MV-4-11 (cell line): ENCODE results near the gene UBE2Z.

Experiments
- DNase-seq: peaks from one replicate; lab custom pipeline; 2025; lab: John Stamatoyannopoulos, UW

The UBE2Z gene

DNA sequence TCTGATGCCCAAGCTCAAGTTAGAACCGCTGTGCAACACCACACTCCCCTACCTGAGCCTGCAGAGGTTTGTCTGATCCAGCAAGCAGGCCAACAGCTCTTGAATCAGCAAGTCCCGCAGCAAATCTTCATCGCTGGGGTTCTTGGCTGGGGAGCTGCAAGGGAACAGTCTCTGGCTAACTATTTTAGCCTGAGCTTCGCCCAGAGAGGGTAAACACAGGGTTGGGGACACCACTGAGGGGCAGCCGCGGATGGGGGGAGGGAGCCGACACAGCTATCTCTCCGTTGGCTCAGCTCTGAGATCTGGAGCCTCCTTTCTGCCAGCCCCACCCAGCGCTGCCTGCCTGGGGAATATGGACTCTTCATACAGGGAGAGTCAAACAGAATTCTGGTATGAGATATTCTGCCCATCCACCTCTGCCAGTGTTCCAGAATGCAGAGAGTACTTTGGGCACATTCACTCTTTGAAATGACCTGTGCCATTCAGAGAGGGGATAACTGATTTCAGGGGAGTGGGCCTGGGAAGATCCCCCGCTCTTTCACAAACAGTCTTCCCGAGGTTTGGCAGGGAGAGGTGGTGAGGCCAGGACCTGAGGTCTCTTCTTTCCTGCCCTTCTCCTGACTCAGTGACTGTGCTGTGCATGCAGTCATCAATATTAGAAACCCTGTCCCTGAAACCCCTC, 52.8 kb downstream of the UBE2Z start:
- DNase-seq = no peak

DNA sequence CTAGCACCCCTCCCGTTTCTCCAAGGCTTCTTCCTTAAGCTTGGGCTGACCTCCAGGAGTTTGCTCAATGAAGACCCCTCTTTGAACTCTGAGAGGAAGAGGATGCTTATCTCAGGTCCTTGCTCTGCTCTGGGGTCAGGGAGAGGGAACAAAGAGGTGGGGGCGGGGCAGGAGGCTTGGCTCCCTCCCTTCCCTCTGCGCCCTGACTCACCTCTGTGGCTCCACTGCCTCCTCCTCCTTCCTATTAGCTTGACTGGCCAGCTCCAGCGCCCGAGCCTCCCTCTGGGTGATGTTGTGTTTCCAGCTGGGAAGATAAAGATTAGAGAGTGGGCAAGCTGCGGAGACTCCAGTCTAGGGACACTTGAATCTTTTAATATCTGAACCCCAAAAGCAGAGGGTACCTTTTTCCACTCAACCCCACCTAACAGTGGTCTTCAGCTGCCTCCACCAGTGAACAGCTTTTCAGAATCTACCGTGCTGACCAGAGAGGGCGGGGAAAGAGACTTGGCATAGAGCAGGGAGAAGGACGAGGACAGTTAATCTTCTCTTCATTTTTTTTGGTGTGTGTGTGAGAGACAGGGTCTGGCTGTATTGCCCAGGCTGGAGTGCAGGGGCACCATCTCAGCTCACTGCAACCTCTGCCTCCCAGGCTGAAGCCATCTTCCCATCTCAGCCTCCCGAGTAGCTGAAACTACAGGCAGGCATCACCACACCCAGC, 53.5 kb downstream of the UBE2Z start:
- DNase-seq = no peak

- no peak for DNase-seq
These were observed 62.0 kb downstream of the UBE2Z start for GRCh38 chr17:48970224-48970623.

- DNase-seq = no peak
These were observed 62.9 kb downstream of the UBE2Z start for GRCh38 chr17:48970865-48971687.

DNA sequence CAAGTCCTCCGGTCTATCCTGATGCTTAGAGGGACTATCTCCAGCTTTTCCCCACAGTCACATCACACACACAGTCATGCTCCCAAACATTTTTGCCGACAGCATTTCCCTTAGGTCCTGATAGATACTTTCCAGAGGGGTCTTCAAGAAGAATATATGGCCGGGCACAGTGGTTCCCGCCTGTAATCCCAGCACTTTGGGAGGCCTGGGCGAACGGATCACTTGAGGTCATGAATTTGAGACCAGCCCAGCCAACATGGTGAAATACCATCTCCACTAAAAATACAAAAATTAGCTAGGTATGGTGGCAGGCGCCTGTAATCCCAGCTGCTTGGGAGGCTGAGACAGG, 64.5 kb downstream of the UBE2Z start:
- DNase-seq = no peak

- DNase-seq = no peak
These were observed 65.6 kb downstream of the UBE2Z start for GRCh38 chr17:48973806-48974205.
